Ramos (cell line): ENCODE data around the gene PA2G4.

ENCODE experiments used
- in situ Hi-C: fragments of 300-500 bp; cut with MboI; formaldehyde crosslinking; loops from one replicate; pipeline ENCODE4 v1.14.3; 2022; ENCODE audit warnings: low sequenced_read_pairs; ENCODE audit not compliant: unreplicated experiment

Gene PA2G4

DNA sequence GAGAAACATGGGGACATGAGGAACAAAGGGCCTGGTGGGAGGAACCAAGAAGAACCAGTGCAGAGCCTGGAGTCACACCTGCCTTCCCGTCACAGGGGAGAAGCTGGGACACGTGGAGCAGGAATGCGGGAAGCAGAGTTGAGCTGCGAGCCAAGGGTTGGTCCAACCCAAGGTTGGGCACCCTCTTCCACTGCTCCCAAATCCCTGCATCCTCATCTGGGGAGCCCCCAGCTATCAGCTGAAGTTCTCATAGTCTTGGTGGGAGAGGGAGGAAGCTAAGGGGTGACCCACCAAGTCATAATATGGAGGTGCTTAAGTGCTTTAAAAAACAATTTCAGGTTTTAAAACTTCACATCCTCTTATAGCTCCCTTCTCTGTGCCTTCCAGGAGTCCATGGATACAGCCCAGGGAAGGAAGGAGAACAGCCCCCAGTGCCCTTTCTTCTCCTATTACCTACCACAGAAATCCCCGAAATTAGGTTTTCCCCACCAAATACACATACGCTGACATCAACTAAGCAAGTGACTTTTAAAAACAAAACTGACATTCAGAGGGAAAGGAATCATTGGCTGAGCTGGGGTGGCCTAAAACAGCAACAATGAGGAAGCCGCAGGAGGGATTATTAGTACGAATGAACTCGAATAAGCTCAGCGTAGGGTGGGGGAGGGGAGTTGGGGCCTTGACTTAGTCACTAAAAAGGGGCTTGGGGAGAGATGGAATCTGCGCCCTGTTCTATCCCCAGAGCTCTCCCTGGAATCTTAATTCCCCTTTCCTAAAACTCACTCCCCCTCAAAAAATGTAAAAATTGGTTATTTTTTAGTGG is 58.3 kb downstream of the PA2G4 start:
- in situ Hi-C loops: no loop called here
